Effector CD8-positive, alpha-beta T cell (primary cell): Measurements from ENCODE around the gene CA11.

Experiments used
- DNase-seq: peaks from one replicate; lab custom pipeline; 2025; lab: John Stamatoyannopoulos, UW

CA11 gene

DNA sequence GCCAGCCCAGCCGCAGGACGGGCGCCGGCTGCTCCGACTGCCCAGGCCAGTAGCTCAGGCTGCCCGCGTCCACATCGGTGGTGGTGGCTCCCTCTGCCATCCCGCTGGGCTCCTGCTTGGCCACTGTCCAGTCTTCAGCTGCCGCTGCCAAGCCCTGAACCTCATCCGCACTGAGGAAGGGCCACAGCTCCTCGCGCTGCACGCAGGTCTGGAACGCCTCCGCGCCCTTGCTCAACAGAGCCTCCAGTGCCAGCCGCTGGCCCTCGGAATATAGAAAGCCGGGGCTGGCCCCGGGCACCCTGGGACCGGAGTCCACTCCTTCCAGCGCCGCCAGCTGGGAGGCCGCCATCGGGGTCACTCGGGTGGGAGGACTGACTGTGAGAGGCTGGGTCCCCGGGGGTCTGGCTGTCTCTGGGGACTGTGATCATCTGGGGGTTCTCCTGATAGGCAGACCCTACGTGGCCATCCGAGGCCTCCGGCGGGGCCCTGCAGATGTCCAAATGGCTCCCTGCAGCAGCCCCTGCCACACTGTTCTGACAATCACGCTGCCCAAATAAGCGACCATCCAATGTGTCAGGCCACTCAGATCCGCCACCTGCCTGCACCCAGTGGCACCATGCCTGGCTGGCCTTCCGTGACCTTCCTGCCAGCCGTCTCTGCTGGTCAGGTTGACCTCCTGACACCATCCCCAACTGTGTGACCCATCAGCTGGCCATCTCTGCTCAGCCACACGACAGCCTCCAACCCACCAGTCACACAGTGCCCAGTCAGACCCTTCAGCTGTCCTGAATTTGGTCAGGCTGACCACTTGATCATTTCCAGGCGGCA is 32.7 kb downstream of the CA11 start:
- no peak for DNase-seq

DNA sequence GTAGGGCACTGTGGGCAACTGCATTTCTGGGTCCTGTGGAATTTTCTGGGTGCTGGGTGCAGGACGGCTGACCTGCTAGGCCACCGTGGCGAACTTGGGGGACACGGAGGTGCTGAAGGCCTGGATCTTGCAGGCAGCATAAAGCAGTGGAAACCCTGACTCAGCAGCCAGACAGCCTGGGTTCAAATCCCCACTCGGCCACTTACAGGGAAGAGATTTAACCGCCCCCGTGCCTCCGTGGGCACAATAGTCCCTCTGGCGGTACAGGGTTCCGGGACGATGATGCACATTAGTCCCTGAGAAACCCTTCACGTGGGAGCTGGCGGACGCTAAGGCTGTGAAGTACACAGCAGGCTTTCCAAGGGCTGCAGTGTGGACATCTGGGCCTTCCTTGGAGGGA is 34.1 kb downstream of the CA11 start:
- no peak for DNase-seq

GRCh38 chr19:48609571-48610108 is 36.3 kb downstream of the CA11 start:
- no peak for DNase-seq

DNA sequence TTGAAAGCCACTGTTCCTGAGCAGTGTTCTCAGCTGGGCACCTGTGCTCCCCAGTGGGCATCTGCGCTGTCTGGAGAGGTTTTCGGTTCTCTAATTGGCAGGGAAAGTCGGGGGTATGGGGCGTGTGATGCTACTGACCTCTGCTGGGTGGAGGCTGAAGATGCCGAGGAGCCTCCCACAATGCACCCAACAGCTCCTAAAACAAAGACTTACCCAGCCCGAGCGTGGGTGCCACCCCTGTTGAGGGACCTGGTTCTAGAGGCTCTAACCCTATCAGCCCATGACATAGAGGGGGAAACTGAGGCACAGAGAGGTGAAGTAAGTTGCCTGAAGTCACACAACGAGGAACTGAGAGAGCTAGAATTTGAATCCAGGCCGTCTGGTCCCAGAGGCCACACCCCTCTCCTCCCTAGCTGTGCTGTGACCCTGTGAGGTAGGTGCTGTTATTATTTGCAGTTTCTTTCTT is 37.2 kb downstream of the CA11 start:
- peak; percentile 15 for DNase-seq

- DNase-seq = no peak
These were observed 38.6 kb downstream of the CA11 start for GRCh38 chr19:48607359-48607755.

- DNase-seq = no peak
These were observed 39.3 kb downstream of the CA11 start, which contains the start of gene SPACA4 for GRCh38 chr19:48606463-48607358. Gene SPACA4, plus strand, starts transcription at chr19:48606742. Its CDS starts 237 bp downstream, at chr19:48606979.

- no peak for DNase-seq
These were observed 42.1 kb downstream of the CA11 start for GRCh38 chr19:48603850-48604249.

- DNase-seq = no peak
These were observed 42.5 kb downstream of the CA11 start for GRCh38 chr19:48603449-48603848.

DNA sequence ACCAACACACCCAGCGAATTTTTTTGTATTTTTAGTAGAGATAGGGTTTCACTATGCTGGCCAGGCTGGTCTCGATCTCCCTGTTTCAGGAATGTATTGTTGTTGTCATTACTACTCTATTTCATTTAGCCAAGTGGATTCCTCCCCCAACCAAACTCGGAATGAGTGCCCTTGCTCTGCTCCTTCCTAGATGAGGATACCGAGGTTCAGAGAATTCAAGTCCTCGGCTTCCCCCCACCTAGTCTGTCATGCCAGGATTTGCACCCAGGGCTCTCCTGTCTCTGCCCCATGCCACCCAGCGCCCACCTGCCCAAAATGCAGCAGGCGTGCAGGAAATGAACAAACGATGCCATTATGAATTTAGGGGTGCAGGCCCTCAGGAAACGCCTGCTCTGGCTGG is 43.0 kb downstream of the CA11 start:
- DNase-seq = no peak

DNA sequence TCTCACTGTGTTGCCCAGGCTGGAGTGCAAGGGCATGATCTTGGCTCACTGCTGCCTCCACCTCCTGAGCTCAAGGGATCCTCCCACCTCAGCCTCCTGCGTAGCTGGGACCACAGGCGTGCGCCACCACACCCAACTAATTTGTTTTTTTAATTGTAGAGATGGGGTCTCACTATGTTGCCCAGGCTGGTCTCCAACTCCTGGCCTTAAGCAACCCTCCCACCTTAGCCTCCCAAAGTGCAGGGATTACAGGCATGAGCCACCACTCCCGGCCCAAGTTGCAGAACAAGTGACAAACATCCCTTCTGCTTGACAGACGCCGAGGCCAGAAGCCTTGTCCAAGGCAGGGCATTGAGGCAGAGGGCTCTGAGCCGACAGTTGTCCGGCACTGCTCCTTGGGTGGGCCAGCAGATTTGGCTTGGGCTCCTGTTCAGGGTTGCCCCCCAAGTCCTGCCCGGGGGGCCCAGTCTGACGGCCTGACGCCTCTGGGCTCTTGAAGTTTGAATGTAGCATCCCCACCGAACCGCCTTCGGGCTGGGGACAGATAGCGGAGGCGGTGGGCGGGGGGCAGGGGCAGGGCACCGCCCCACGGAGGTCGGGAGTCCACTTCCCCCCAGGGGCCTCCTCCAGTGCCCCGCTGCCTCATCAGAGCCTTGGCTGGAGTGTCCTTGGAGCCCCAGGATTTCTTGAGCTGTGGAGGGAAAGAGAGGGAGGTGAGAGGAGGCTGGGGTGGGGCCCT is 45.1 kb downstream of the CA11 start:
- DNase-seq = no peak

GRCh38 chr19:48598996-48599700 is 46.8 kb downstream of the CA11 start:
- DNase-seq = no peak

DNA sequence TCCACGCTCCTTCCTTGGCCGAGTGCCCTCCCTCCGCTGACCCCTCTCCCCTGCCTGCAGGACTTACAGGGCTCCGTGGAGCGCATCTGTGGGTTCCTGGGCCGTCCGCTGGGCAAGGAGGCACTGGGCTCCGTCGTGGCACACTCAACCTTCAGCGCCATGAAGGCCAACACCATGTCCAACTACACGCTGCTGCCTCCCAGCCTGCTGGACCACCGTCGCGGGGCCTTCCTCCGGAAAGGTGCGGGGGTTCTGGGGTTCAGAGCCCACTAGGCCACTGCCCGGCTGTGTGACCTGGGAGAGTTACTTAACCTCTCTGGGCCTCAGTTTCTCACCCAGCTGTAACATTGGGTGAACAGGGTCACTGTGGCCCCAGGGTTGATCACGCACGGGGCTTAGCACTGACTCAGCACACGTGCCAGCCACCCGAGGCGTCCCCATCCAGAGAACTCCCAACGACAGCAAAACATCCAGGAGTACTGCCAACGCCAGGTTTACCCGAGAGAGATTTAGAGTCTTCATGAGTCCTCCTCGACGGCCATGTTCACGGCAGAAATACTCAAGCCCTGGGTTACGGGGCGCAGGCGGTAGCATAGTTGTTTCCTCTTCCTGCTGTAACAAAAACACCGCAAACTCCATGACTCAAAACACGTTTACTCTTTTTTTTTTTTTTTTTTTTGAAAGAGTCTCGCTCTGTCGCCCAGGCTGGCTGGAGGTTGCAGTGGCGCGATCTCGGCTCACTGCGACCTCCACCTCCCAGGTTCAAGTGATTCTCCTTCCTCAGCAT is 49.1 kb downstream of the CA11 start:
- no peak for DNase-seq

- DNase-seq = no peak
These were observed 49.8 kb downstream of the CA11 start for GRCh38 chr19:48596237-48596636.

- DNase-seq = no peak
These were observed 50.2 kb downstream of the CA11 start for GRCh38 chr19:48595833-48596232.

DNA sequence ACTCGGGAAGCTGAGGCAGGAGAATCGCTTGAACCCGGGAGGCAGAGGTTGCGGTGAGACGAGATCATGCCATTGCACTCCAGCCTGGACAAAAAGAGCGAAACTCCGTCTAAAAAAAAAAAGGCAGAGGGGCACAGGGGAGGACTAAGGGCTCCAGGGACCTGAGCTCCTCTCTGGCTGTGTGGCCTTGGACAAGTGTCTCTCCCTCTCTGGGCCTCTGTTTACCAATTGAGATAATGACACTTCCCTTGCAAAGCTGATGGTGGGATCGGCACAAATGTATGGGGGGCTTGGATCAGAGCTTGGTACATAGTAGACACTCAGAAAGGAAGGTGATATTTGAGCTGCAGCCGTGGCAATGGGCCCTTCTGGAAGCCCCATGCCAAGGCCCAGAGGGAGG is 50.8 kb downstream of the CA11 start:
- DNase-seq = no peak

DNA sequence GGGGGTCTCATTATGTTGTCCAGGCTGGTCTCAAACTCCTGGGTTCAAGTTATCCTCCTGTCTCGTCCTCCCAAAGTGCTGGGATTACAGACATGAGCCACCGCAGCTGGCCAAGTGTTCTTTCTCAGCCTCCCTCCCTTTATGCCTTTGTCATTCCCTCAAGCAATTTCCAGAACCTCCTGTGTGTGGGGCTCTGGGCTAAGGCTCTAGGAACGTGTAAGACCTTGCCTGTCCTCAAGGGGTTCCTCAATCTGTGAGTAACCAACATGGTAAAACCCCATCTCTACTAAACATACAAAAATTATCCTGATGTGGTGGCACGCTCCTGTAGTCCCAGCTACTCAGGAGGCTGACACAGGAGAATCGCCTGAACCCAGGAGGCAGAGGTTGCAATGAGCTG is 55.0 kb downstream of the CA11 start:
- no peak for DNase-seq

DNA sequence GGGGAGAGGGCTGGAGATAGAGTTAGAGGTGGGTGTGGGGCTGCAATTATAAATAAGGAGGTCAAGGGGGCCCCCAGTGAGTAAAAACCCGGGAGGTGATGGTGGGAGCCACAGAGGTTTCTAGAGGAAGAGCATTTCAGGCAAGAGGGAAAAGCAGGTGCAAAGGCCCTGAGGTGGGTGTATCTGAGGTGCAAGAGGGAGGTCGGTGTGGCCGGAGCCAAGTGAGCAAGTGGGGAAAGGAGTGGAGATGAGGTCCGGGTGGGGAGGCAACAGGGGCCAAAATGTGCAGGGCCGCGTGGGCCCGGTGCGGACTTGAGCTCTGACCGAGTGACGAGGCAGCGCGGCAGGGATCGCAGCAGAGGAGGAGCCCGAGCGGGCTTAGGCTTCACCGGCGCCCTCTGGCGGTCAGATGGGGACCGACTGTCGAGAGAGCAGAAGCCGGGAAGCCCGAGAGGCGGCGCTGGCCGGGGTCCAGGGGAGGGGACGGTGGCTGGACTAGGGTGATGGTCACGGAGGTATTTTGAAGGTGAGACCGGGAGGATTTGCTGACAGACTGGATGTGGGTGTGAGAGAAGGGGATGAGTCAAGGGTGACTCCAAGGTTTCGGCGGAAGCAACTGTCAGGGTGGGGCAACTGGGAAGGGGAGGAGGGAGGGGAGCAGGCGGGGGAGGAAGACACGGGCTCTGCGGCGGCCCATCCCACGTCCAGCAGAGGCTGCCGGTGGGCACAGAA is 57.2 kb downstream of the CA11 start:
- DNase-seq = peak; percentile 83
